Stimulated activated CD4-positive, alpha-beta T cell treated with anti-CD3 and anti-CD28 coated beads, Interleukin-2, amount 100 ng/mL, for 4 hours (primary cell): ENCODE data around the gene PTOV1.
A peak's percentile ranks its signal among the peaks of the same experiment; 100 is the strongest.
"Not testable (repeated sequence)": the region's sequence is repeated elsewhere in the genome, so short reads cannot be mapped to it uniquely, and the experiment has no call there.

Source experiments
- DNase-seq: peaks from one replicate; pipeline ENCODE4 v3.0.0-alpha.2; 2020; ENCODE audit warnings: low read depth

PTOV1 gene

DNA sequence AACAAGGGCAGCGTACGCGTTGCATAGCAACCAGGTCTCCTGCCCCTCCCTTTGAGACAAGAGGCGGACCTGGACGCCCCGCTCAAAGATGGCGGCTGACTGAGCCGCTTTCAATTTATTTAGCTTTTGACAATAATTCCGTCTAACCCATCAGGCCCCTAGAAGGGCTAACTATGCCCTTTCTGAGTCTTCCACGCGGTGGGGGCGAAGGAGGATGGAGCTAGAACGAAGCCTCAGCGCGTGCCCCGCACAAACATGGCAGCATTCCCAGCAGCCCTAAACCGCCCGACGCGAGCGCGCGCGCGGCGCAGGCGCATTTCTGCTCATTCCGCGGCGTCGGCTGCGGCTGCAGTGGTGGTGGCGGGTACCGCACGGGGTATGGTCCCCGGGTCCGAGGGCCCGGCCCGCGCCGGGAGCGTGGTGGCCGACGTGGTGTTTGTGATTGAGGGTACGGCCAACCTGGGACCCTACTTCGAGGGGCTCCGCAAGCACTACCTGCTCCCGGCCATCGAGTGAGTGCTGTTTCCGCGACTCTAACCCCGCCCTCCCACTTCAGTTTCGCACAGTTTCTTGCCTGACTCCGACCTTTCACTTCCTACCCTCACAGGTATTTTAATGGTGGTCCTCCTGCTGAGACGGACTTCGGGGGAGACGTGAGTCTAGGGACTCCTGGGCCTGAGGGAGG lies 32.9 kb upstream of the PTOV1 start, which contains the start of gene MED25:
Gene MED25, plus strand, starts transcription at position 326 of the 685 bp plus-strand sequence. Its CDS starts 53 bp downstream, at position 379.
- DNase-seq, result peak; percentile 76

GRCh38 chr19:49818649-49819370 lies 32.1 kb upstream of the PTOV1 start:
- no peak for DNase-seq

DNA sequence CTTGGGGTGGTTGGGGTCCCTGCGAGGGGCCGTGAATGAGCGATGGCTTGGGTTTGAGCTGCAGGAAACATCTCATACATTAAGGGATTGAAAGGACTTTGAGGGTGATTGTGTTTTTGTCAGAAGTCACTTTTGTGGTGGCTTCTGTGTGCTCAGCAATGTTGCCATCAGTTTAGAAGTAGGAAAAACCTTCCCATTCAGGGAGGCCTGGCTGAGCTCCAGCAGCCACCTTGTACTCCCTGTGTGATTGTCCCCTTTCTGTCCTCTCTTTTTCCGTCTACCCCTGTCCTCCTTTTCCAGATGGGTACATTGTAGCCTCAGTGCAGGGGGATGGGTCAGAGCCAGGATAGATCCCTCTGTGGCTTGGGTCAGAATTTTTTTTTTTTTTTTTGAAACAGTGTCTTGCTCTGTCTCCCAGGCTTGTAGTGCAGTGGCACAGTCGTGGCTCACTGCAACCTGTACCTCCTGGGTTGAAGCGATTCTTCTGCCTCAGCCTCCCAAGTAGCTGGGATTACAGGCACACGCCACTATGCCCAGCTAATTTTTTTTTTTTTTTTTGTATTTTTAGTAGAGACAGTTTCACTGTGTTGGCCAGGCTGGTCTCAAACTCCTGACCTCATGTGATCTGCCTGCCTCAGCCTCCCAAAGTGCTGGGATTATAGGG lies 31.4 kb upstream of the PTOV1 start:
- DNase-seq, result not testable (repeated sequence)

- no peak for DNase-seq
These were observed 30.8 kb upstream of the PTOV1 start for GRCh38 chr19:49820125-49820524.

DNA sequence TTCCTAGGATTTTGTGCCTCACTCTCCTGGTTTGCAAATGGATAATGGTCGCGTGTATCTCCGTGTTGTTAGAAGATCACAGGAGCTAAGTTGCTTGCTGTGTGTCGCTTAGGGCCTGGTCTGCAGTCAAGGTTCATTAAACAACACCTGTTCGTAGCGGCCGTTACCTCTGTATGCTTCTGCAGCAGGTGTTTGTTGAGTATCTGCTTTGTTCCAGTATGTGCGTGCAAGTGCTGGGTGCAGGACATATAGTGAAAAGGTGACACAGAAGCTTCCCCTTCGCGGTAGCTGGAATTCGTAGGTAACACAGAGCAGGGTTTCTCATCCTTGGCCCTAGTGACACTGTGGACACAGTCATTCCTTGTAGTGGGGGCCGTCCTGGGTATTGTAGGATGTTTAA lies 27.5 kb upstream of the PTOV1 start:
- no peak for DNase-seq

GRCh38 chr19:49824662-49825061 lies 26.3 kb upstream of the PTOV1 start:
- DNase-seq, result no peak

- DNase-seq, result no peak
These were observed 23.9 kb upstream of the PTOV1 start for GRCh38 chr19:49827034-49827433.

DNA sequence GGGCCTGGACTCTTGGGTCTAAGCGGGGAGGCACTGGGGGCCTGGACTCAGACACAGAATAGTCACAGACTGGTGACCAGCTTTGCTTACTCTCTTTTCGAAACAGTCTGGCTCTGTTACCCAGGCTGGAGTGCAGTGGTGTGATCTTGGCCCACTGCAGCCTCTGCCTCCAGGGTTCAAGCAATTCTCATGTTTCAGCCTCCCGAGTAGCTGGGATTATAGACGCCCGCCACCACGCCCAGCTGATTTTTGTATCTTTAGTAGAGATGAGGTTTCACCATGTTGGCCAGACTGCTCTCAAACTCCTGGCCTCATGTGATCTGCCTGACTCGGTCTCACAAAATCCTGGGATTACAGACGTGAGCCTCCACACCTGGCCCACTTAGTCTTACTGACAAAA lies 21.8 kb upstream of the PTOV1 start:
- no peak for DNase-seq

DNA sequence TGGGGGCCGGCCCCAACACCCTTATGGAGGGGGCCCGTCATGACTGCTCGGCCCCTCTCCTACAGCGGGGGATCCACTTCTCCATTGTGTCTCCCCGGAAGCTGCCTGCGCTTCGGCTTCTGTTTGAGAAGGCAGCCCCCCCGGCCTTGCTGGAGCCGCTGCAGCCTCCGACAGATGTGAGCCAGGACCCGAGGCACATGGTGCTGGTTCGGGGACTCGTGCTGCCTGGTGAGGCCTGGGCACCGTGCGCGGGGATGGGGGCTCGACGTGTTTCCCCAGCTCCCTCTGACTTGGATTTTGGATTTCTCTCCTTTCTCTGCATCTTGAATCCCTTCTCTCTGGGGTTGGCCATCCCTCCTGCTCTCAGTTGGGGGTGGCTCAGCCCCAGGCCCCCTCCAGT lies 21.2 kb upstream of the PTOV1 start:
- DNase-seq, result no peak

GRCh38 chr19:49830766-49831165 lies 20.2 kb upstream of the PTOV1 start:
- no peak for DNase-seq

DNA sequence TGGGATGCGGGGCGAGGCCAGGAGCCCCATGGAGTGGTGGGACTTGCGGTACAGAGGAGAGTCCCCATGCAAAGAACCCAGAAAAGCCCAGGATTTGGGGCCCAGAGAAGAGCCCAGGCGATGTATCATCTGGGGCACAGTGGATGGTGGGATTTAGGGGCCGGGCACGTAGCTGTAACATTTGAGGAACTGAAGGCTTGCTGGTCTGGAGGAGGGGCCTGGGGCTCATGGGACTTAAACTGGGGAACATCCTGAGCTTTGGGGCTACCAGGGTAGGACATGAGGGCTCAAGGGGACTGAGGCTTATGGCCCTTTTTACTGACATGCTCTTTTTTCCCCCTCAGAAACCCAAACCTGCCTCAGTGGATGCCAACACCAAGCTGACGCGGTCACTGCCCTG lies 19.4 kb upstream of the PTOV1 start:
- DNase-seq, result no peak

DNA sequence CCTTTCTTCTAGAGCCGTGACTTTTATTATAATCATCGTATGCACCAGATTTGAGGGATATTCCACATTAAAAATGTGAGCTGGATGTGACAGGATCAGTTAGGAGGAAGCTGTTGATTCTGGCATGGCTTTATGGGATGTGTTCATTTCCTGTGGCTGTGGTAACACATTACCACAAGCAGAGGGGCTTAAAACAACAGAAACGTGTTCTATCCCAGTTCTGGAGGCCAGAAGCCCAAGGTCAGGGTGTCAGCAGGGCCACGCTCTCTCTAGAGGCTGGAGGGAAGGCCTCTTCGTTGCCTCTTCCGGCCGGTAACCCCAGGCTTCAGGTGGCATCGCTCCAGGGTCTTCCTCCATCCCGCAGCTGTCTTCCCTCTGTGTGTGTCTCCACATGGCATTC lies 18.4 kb upstream of the PTOV1 start:
- no peak for DNase-seq

- DNase-seq, result no peak
These were observed 17.4 kb upstream of the PTOV1 start for GRCh38 chr19:49833599-49833998.

DNA sequence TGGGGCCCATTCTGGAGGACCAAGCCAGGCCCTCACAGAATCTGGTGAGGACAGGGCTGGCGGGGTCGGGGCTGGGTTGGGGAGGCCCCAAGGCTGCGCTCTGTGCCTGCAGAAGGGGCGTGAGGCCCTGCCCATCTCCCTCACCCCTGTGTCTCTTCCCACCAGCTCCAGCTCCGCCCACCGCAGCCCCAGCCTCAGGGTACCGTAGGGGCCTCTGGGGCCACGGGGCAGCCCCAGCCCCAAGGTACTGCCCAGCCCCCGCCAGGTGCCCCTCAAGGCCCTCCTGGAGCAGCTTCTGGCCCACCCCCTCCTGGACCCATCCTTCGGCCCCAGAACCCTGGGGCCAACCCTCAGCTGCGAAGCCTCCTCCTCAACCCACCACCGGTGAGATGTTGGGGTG lies 15.4 kb upstream of the PTOV1 start:
- DNase-seq, result no peak

DNA sequence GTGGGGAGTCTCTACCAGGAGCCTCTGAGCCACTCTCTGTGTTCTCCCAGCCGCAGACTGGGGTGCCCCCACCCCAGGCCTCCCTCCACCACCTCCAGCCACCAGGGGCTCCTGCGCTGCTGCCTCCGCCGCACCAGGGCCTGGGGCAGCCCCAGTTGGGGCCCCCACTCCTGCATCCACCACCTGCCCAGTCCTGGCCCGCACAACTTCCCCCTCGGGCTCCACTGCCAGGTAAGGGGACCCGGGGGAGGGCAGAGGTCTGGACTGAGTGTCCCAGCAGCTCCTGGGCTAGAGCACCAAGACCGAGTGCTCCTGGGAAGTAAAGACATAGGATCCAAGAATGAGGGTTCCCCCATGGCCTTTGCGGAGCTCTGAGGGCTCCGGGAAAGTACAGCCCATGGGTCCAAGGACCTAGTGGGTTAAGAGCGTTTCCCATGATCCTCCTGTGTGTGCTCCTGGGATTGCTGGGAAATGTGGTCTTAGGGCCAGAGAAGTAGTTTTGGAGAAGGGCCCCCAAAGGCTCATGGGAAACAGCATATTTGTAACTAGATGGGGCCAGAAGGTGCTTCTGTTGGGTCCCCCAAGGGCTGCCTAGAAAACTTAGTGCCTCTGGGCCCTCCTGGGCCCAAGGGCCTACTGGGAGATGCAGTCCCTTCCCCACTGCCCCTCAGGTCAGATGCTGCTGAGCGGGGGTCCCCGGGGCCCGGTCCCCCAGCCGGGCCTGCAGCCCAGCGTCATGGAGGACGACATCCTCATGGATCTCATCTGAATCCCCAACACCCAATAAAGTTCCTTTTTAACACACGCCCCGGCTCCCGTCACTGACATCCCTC lies 14.6 kb upstream of the PTOV1 start:
- DNase-seq, result no peak

GRCh38 chr19:49837009-49837310 lies 14.0 kb upstream of the PTOV1 start:
- no peak for DNase-seq

- DNase-seq, result no peak
These were observed 13.5 kb upstream of the PTOV1 start for GRCh38 chr19:49837425-49837824.

DNA sequence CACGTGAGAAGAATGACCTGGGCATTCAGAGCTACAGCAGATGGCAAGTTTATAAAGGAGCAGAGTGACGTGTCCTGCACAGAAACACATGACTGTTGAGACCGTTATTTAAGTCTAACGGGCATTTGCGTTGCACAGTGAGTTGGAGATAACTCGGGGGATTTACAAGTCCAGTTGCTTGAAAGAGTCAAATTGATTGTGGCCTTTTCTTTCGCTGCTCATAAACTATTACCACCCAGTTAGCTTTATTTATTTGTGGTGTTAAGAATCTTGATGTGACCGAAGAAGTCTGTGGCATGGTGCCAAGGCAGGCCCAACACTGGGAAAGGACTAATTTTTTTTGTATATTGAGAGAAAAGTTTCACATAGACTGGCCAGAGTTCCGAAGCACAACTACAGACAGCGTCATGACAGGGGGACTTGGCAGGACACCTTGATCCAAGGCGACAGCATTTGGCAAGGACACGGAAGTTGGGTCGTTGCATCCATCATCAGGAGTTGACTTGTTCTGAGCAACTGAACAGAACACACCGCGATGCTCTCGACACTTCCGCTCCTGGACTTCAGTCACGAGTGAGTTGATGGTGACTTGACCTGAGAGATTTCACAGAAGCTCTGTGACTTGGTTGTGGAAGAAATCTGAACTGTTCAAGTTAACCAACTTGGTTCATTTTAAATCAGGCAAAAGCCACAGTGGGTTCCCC lies 11.9 kb upstream of the PTOV1 start:
- DNase-seq, result no peak

DNA sequence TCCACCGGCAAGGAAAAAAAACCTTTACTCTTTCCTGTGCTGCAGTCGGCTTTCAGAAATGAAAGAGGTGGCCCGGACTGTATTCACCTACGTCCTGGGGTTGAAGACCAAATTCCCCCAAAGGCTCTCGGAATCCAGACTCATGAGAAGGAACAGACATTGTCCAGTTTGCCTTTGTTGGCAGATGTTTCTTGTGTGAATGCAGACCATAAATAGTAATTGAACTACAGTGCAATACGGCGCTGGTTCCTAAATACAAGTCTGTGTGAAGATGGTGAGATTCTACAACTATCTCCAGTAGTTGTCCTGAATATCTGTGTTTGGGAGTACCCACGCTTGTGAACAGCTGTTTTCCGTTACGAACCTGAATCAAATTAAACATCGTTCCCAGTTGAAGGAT lies 11.2 kb upstream of the PTOV1 start:
- DNase-seq, result no peak

- no peak for DNase-seq
These were observed 10.6 kb upstream of the PTOV1 start for GRCh38 chr19:49840321-49840720.

- no peak for DNase-seq
These were observed 10.2 kb upstream of the PTOV1 start for GRCh38 chr19:49840736-49841249.

GRCh38 chr19:49843265-49843664 lies 7.7 kb upstream of the PTOV1 start:
- DNase-seq, result no peak
